Upper lobe of left lung (tissue), 6 donors: ENCODE measurements around the gene DPP10. TPM values are rescaled to one million over a fixed set of nuclear protein-coding genes. Genes with fewer than 3 reads are reported as not detected.

Experiments used
- ATAC-seq, 2 donors: fragments of 200-7000 bp; cut with Tn5 transposase; one replicate each; pipeline ENCODE4 v1.9.1; 2022; ENCODE audit warnings: mild to moderate bottlenecking in 2 of 2, moderate library complexity in 2 of 2; ENCODE audit not compliant: low FRiP score in 2 of 2
- DNase-seq, 2 donors: peaks; one replicate each; pipeline ENCODE4 v3.0.0-alpha.2; 2019 to 2020
- H3K27ac ChIP-seq, 4 donors: fragments of 200-600 bp; sonication (generic); one replicate each; pipeline ENCODE4 v1.5.1; 2016 to 2019
- H3K27me3 ChIP-seq, 4 donors: fragments of 200-600 bp; sonication (generic); one replicate each; pipeline ENCODE4 v1.5.1; 2017 to 2019
- H3K36me3 ChIP-seq, 4 donors: fragments of 200-600 bp; sonication (generic); one replicate each; pipeline ENCODE4 v1.5.1; 2016 to 2019
- H3K4me1 ChIP-seq, 4 donors: fragments of 200-600 bp; sonication (generic); one replicate each; pipeline ENCODE4 v1.5.1; 2018 to 2019
- H3K4me3 ChIP-seq, 4 donors: fragments of 200-600 bp; sonication (generic); one replicate each; pipeline ENCODE4 v1.5.1; 2017 to 2019; ENCODE audit warnings: mild to moderate bottlenecking in 2 of 4, moderate library complexity in 1 of 4
- H3K9me3 ChIP-seq, 4 donors: fragments of 200-600 bp; sonication (generic); one replicate each; pipeline ENCODE4 v1.5.1; 2018 to 2019
- EP300 ChIP-seq, 4 donors: sonication (generic); formaldehyde crosslinking; IDR thresholded peaks; one replicate each; pipeline ENCODE4 v1.5.1; 2017; ENCODE audit warnings: antibody characterized with exemption in 4 of 4, control low read depth in 2 of 4
- POLR2A ChIP-seq, 4 donors: fragments of 450-650 bp; IDR thresholded peaks; one replicate each; pipeline ENCODE4 v1.5.1; 2016 to 2017; ENCODE audit warnings: antibody characterized with exemption in 4 of 4, mild to moderate bottlenecking in 2 of 4
- POLR2AphosphoS5 ChIP-seq, 2 donors: sonication (generic); formaldehyde crosslinking; IDR thresholded peaks; one replicate each; pipeline ENCODE4 v1.5.1; 2017; ENCODE audit warnings: antibody characterized with exemption in 2 of 2
- WGBS, 2 donors: methylation state at CpG; one replicate each; pipeline ENCODE4 v1.1.5; 2017 to 2018; 5-methylcytosine and 5-hydroxymethylcytosine counted together
- total RNA-seq, 6 donors: library from RNA; depleted of rRNA in 4 of 6; stranded (reverse); fragments of >200 nt in 4 of 6; gene quantifications; one replicate each; pipeline versions ENCODE4 v1.1.0 to v1.2.1, GENCODE V29; 2016 to 2021
- TF ChIP-seq, protein P1 (sequence below), 6 experiments: fragments of 450-650 bp in 4 of 6; fragments of 200-600 bp in 2 of 6; sonication (generic) in 2 of 6; IDR thresholded peaks; one replicate each; pipeline ENCODE4 v1.5.1; 2016 to 2019; ENCODE audit warnings: antibody characterized with exemption in 6 of 6
- donor health status: DM: no; HTN: no; CAD: no; lungs with moderate emphysema.
- donor health status: DM: no; HTN: yes; CAD: no; lungs with severe emphysema.

The DPP10 gene
- total RNA-seq, 6 donors from 2014 or later, result 0.46 to 1.7 (median 0.77) TPM; not detected in 2

DNA sequence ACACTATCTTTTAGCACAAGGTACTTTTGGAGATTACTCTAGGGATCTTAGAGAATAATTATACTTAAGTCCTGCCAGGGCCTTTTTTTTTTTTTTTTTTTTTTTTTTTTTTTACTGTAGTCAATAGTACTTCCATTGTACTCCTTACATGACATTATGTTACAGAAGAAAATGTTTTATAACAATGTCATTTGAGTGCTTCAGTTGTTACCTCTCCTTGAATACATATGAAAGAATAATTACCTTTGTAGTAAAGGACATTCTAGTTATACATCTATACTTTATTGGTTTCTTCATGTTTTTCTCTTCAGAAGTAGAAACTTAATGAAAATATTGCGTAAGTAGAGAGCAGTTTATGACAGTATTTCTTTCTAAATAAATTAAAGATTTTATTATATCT is 834.9 kb downstream of the DPP10 start:
- no peaks in the 10 kb centered on the region for H3K27me3 ChIP-seq
- no peaks in the 10 kb centered on the region for H3K9me3 ChIP-seq
- H3K27ac ChIP-seq, result no peak overlapping the region
- no peaks in the 10 kb centered on the region for H3K4me1 ChIP-seq
- no peak overlapping the region for H3K4me3 ChIP-seq
- DNase-seq, result no peak
- 90 to 92% methylated on average over 1 of the region's 1 CpG for WGBS, 2 donors
- H3K36me3 ChIP-seq, result no peaks in the 10 kb centered on the region
- TF ChIP-seq, protein P1, sequence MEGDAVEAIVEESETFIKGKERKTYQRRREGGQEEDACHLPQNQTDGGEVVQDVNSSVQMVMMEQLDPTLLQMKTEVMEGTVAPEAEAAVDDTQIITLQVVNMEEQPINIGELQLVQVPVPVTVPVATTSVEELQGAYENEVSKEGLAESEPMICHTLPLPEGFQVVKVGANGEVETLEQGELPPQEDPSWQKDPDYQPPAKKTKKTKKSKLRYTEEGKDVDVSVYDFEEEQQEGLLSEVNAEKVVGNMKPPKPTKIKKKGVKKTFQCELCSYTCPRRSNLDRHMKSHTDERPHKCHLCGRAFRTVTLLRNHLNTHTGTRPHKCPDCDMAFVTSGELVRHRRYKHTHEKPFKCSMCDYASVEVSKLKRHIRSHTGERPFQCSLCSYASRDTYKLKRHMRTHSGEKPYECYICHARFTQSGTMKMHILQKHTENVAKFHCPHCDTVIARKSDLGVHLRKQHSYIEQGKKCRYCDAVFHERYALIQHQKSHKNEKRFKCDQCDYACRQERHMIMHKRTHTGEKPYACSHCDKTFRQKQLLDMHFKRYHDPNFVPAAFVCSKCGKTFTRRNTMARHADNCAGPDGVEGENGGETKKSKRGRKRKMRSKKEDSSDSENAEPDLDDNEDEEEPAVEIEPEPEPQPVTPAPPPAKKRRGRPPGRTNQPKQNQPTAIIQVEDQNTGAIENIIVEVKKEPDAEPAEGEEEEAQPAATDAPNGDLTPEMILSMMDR (IDR thresholded peaks at IDR 0.05), result no peak
- no peak for ATAC-seq

DNA sequence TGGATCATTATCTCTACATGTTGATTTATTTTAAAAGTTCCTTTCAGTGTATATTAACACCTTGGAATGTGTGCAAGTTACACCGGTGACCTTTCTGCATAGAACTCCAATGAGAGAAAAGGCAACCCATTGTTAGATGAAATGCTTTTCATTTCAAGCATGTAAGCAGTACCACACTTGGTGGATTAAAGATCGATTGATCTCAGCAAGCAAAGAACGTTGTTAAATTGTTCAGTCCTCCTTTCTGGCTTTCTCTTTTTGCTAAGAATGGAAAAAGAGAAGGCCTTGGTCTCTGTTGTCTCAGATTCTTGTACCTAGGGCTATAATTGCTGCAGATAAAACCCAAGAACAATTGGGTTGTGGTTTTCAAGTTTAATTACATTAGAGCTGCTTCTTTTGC is 843.0 kb downstream of the DPP10 start:
- H3K36me3 ChIP-seq, result no peaks in the 10 kb centered on the region
- no peak for TF ChIP-seq POLR2A (IDR thresholded peaks at IDR 0.05)
- TF ChIP-seq, protein P1 (IDR thresholded peaks at IDR 0.05), result no peak
- TF ChIP-seq POLR2AphosphoS5 (IDR thresholded peaks at IDR 0.05), result no peak
- TF ChIP-seq EP300 (IDR thresholded peaks at IDR 0.05), result no peak
- H3K27ac ChIP-seq, result no peak overlapping the region
- no peak for DNase-seq
- H3K27me3 ChIP-seq, result no peaks in the 10 kb centered on the region
- H3K9me3 ChIP-seq, result no peaks in the 10 kb centered on the region
- ATAC-seq, result no peak
- H3K4me1 ChIP-seq, result no peaks in the 10 kb centered on the region
- no peak overlapping the region for H3K4me3 ChIP-seq
- WGBS, 2 donors, result 64 to 69% methylated on average over 3 of the region's 3 CpGs

DNA sequence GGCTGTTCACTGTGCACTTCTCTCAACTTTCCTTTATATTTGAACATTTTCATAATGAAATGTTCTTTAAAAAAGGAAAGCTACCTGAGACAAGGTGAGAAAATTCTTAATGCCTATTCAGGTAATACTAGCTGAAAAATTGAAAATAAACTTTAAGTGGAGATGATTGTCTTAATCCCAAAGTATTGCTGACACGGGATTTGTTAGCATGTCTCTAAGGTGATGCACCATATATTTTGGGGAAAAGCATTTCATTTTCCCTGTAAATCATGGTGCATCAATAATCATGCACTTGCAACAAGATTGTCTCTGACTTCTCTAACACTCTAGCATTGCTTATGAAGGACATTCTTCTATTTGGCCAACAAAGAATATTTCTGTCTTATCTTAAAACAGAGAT is 848.0 kb downstream of the DPP10 start:
- H3K4me1 ChIP-seq, result no peaks in the 10 kb centered on the region
- H3K4me3 ChIP-seq, result no peak overlapping the region
- ATAC-seq, result no peak
- H3K9me3 ChIP-seq, result no peaks in the 10 kb centered on the region
- 88 to 93% methylated on average over 1 of the region's 1 CpG for WGBS, 2 donors
- H3K27me3 ChIP-seq, result no peaks in the 10 kb centered on the region
- H3K36me3 ChIP-seq, result no peaks in the 10 kb centered on the region
- no peak overlapping the region for H3K27ac ChIP-seq
- DNase-seq, result no peak
- no peak for TF ChIP-seq POLR2A (IDR thresholded peaks at IDR 0.05)
- TF ChIP-seq POLR2AphosphoS5 (IDR thresholded peaks at IDR 0.05), result no peak
- TF ChIP-seq EP300 (IDR thresholded peaks at IDR 0.05), result no peak
- TF ChIP-seq, protein P1 (IDR thresholded peaks at IDR 0.05), result no peak

DNA sequence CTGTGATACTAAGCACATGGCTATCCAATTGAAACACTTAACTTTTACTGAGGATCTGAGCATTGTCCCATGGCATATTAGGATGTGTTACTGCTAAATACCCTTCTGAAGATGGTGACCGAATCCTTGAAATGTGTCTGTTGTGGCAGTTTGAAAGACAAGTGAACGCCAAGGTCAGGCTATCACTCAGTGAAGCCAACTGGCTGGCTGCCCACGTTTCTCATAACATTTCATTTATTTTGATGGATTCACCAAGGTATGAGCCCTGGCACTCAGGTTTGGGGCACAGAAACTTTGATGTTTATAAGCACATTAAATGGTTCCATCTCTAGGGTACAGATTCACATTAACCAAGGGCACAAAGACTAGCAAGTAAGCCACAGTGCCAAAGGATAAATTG is 850.3 kb downstream of the DPP10 start:
- Histone ChIP-seq H3K36me3 (no peaks in the 10 kb centered on the region), H3K27ac (no peak overlapping the region), H3K27me3 (no peaks in the 10 kb centered on the region), H3K4me3 (no peak overlapping the region), H3K4me1 (no peaks in the 10 kb centered on the region), H3K9me3 (no peaks in the 10 kb centered on the region)
- DNase-seq (no peak), ATAC-seq (no peak)
- WGBS, 2 donors, result 70 to 84% methylated on average over 3 of the region's 3 CpGs
- TF ChIP-seq POLR2AphosphoS5 (IDR thresholded peaks at IDR 0.05) (no peak), POLR2A (IDR thresholded peaks at IDR 0.05) (no peak), EP300 (IDR thresholded peaks at IDR 0.05) (no peak)
- TF ChIP-seq, protein P1 (IDR thresholded peaks at IDR 0.05), result no peak

DNA sequence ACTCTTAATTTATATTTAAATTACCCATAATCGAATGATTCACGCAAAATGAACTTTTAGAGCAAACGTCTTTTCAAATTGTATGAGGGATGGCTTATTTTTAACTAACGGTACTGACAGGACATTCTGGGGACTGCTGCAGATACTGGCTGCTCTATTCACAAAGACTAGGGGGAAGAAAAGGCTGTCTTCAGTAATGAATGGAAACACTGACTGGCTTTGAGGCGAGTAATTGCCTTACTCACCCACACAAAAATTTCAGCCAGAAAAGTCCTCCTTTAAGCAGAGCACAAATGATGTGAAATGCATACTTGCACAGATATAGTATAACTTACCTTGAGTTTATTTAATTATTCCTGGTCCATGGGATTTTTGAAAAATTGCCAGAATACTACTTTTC is 852.6 kb downstream of the DPP10 start:
- TF ChIP-seq, protein P1 (IDR thresholded peaks at IDR 0.05), result no peak
- DNase-seq, result no peak
- Histone ChIP-seq H3K27me3 (no peaks in the 10 kb centered on the region), H3K27ac (no peak overlapping the region), H3K36me3 (no peaks in the 10 kb centered on the region), H3K9me3 (no peaks in the 10 kb centered on the region), H3K4me3 (no peak overlapping the region), H3K4me1 (no peaks in the 10 kb centered on the region)
- no peak for ATAC-seq
- 77 to 81% methylated on average over 5 of the region's 5 CpGs for WGBS, 2 donors
